Body of pancreas (tissue), 4 donors: ENCODE results near the gene BMP7. TPM values are rescaled to one million over a fixed set of nuclear protein-coding genes. Genes with fewer than 3 reads are reported as not detected.

Experiments used
- ATAC-seq: fragments of 150-250 bp; one replicate; pipeline ENCODE4 v1.9.1; 2016
- DNase-seq, 4 donors: peaks; one replicate each; pipeline ENCODE4 v3.0.0-alpha.2; 2019
- H3K27ac ChIP-seq, 4 donors: fragments of 200-600 bp; sonication (generic); 1 replicate in 3 of 4; 2 replicates in 1 of 4; pipeline versions ENCODE4 v1.5.1 to v1.6.1; 2016 to 2019; ENCODE audit warnings: mild to moderate bottlenecking in 1 of 4, mixed read lengths in 1 of 4, moderate library complexity in 1 of 4
- H3K27me3 ChIP-seq, 2 donors: fragments of 200-600 bp; sonication (generic); one replicate each; pipeline ENCODE4 v1.6.0; 2016; ENCODE audit warnings: mild to moderate bottlenecking in 1 of 2
- H3K36me3 ChIP-seq, 2 donors: fragments of 200-600 bp; sonication (generic); replicated peaks in 1 of 2; 2 replicates each; pipeline ENCODE4 v1.5.1; 2016; ENCODE audit warnings: low read depth in 2 of 2; ENCODE audit not compliant: insufficient read depth in 1 of 2
- H3K4me1 ChIP-seq: fragments of 200-600 bp; sonication (generic); one replicate; pipeline ENCODE4 v1.6.0; 2016
- H3K4me3 ChIP-seq, 2 donors: fragments of 200-600 bp; sonication (generic); 1 replicate in 1 of 2; 2 replicates in 1 of 2; pipeline ENCODE4 v1.5.1; 2016 to 2019
- H3K9me3 ChIP-seq, 3 donors: fragments of 200-600 bp; sonication (generic); 1 replicate in 2 of 3; 2 replicates in 1 of 3; pipeline ENCODE4 v1.5.1; 2016
- POLR2A ChIP-seq, 3 donors: fragments of 450-650 bp; IDR thresholded peaks; one replicate each; pipeline ENCODE4 v1.6.1; 2016; ENCODE audit warnings: antibody characterized with exemption in 3 of 3, mild to moderate bottlenecking in 2 of 3
- WGBS, 2 donors: methylation state at CpG; one replicate each; pipeline ENCODE4 v1.1.5; 2017; 5-methylcytosine and 5-hydroxymethylcytosine counted together
- intact Hi-C: fragments of 100-400 bp; cut with DNase I; formaldehyde crosslinking; loops from one replicate; pipeline ENCODE4 v1.15.1; 2023
- total RNA-seq, 2 donors: library from RNA; depleted of rRNA; stranded (reverse); fragments of >200 nt; gene quantifications; one replicate each; pipeline ENCODE4 v1.1.0, GENCODE V29; 2016
- TF ChIP-seq, protein P1 (sequence below), 7 experiments: fragments of 450-650 bp in 4 of 7; fragments of 200-600 bp in 3 of 7; sonication (generic) in 3 of 7; IDR thresholded peaks; one replicate each; pipeline ENCODE4 v1.5.1; 2016 to 2019; ENCODE audit warnings: antibody characterized with exemption in 7 of 7

Gene BMP7
- total RNA-seq, 2 donors from 2014 or later = 4.2 TPM; not detected in 1

DNA sequence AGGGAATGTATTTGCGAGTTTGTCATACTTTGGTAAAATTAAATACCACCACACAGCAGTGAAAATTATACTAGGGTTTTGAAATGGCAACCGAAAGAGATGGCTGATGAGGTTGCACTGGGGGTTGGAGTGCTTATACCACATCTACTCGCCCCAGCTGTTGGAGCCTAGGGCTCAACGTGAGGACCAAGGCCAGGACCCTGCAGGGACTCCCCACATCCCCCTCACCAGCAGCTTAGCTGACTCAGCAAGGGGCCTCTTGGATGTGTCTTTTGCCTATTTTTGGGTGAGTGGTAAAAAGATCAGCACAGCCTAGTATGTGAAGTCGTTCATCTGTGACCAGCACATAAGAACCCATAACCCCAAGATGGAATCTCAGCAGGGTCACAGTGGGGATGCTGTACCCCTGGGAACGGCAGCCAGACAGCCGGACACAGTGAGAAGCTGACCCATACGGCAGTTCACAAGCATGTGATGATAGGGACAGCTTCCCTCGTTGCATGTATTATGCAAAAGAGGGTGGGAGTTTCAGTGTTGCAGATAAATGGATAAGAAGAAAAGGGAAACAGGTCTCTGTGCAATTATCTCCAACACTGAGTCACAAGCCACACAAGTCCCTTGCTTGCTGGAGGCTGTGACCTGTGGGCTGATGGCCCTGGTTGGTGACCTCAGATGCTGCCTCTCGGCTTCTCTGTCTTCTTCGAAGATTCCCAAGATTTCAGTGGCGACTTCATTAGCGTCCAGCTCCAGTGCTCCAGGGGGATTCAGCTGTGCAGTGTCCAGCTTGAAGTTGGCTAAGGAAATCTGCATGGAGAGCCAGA is 42.2 kb upstream of the BMP7 start:
- ATAC-seq (no peak), DNase-seq (no peak)
- WGBS, 2 donors = 47% methylated on average over 12 to 13 of the region's 13 CpGs
- H3K4me3 ChIP-seq = no peak overlapping the region
- H3K4me1 ChIP-seq = no peaks in the 10 kb centered on the region
- H3K36me3 ChIP-seq = no peaks in the 10 kb centered on the region
- H3K9me3 ChIP-seq = no peaks in the 10 kb centered on the region
- intact Hi-C loops = no loop called here
- no peak overlapping the region for H3K27ac ChIP-seq
- no peaks in the 10 kb centered on the region for H3K27me3 ChIP-seq
- TF ChIP-seq, protein P1, sequence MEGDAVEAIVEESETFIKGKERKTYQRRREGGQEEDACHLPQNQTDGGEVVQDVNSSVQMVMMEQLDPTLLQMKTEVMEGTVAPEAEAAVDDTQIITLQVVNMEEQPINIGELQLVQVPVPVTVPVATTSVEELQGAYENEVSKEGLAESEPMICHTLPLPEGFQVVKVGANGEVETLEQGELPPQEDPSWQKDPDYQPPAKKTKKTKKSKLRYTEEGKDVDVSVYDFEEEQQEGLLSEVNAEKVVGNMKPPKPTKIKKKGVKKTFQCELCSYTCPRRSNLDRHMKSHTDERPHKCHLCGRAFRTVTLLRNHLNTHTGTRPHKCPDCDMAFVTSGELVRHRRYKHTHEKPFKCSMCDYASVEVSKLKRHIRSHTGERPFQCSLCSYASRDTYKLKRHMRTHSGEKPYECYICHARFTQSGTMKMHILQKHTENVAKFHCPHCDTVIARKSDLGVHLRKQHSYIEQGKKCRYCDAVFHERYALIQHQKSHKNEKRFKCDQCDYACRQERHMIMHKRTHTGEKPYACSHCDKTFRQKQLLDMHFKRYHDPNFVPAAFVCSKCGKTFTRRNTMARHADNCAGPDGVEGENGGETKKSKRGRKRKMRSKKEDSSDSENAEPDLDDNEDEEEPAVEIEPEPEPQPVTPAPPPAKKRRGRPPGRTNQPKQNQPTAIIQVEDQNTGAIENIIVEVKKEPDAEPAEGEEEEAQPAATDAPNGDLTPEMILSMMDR (IDR thresholded peaks at IDR 0.05) = no peak
- no peak for TF ChIP-seq POLR2A (IDR thresholded peaks at IDR 0.05)

DNA sequence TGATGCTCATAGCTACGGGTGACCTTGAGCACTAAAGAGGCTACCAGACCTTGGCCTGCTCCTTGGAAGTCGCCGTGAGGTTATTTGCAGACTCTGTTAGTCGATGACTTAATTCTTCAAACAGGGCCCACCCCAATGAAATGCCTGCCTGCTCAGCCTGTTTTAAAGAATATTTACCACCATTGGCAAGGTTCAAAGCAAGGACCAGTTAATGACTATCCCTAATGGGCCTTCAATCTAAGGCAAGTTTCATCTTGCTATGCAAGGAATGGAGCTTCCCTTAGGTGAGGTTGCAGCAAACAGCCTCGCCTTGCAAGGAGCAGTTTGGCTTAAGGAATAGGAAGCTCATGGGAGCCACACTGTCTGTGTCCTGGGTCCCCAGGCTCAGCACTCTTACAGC is 40.3 kb upstream of the BMP7 start:
- DNase-seq (no peak), ATAC-seq (no peak)
- no peaks in the 10 kb centered on the region for H3K9me3 ChIP-seq
- H3K27ac ChIP-seq = no peak overlapping the region
- 47 to 71% methylated on average over 5 of the region's 5 CpGs for WGBS, 2 donors
- H3K4me1 ChIP-seq = no peaks in the 10 kb centered on the region
- TF ChIP-seq POLR2A (IDR thresholded peaks at IDR 0.05) = no peak
- TF ChIP-seq, protein P1 (IDR thresholded peaks at IDR 0.05) = no peak
- no peak overlapping the region for H3K4me3 ChIP-seq
- intact Hi-C loops = no loop called here
- H3K36me3 ChIP-seq = no peaks in the 10 kb centered on the region
- no peaks in the 10 kb centered on the region for H3K27me3 ChIP-seq

DNA sequence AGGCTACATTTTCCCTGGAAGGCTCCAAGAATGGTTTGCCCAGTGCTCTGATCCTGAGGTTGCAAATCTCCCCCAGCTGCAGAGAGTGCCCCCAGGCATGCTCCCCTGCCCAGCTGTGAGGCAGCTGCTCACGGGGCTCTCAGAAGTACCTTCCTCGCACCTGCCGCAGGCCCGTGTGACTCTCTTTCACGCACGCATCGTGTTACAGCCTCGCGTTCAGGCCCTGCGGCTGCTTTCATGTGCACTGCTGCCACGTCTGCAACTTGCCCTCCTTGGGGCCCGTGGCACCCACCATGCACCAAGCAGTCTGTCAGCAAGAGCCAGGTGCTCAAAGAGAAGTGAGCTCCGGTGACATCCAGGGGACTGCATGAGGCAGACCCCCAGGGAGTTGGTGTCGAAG is 34.6 kb upstream of the BMP7 start:
- H3K27ac ChIP-seq = no peak overlapping the region
- no peak overlapping the region for H3K4me3 ChIP-seq
- intact Hi-C loops = no loop called here
- no peaks in the 10 kb centered on the region for H3K36me3 ChIP-seq
- H3K9me3 ChIP-seq = no peaks in the 10 kb centered on the region
- ATAC-seq (no peak), DNase-seq (no peak)
- TF ChIP-seq, protein P1 (IDR thresholded peaks at IDR 0.05) = no peak
- no peak for TF ChIP-seq POLR2A (IDR thresholded peaks at IDR 0.05)
- no peaks in the 10 kb centered on the region for H3K27me3 ChIP-seq
- no peaks in the 10 kb centered on the region for H3K4me1 ChIP-seq
- 53 to 61% methylated on average over 14 of the region's 14 CpGs for WGBS, 2 donors

DNA sequence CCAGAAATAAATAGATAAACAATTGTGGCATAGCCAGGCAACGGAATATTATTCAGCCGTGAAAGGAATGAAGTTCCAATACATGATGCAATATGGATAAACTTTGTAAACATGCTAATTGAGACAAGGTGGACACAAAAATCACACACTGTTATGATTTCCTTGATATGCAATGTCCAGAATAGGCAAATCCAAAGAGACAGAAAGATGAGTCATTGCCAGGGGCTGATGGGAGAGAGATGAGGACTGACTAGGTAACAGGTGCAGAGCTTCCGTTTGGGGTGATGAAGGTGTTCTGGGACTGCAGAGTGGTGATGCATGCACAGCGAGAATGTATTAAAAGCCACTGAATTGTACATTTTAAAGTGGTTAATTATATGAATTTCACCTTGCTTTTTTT is 32.0 kb upstream of the BMP7 start:
- no peak for DNase-seq
- H3K27me3 ChIP-seq = no peaks in the 10 kb centered on the region
- H3K27ac ChIP-seq = no peak overlapping the region
- TF ChIP-seq, protein P1 (IDR thresholded peaks at IDR 0.05) = no peak
- TF ChIP-seq POLR2A (IDR thresholded peaks at IDR 0.05) = no peak
- 71% methylated on average over 4 of the region's 4 CpGs for whole genome bisulfite sequencing, 2 donors
- H3K36me3 ChIP-seq = no peaks in the 10 kb centered on the region
- no peak overlapping the region for H3K4me3 ChIP-seq
- intact Hi-C loops = no loop called here
- ATAC-seq = no peak
- no peaks in the 10 kb centered on the region for H3K4me1 ChIP-seq
- H3K9me3 ChIP-seq = no peaks in the 10 kb centered on the region

DNA sequence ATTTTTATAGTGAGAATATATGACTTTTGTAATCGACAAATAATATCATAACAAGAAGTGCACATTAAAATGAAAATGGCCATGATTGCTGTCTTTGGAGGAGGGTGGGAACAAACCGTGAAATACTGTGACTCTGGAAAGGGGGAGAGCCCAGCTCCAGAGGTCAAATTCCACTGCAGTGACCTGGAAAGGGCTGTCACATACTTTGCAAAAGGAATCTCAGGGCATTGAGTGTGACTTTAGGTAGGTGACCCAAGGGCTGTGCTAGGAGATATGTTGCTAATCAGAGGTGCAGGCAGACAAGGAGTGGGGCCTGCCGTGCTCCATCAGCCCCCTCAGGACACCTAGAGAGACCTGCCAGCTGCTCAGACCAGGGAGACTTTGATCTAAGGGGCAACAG is 28.1 kb upstream of the BMP7 start:
- H3K36me3 ChIP-seq = no peaks in the 10 kb centered on the region
- H3K4me3 ChIP-seq = no peak overlapping the region
- no peaks in the 10 kb centered on the region for H3K9me3 ChIP-seq
- H3K27me3 ChIP-seq = no peaks in the 10 kb centered on the region
- H3K27ac ChIP-seq = no peak overlapping the region
- intact Hi-C loops = no loop called here
- TF ChIP-seq, protein P1 (IDR thresholded peaks at IDR 0.05) = no peak
- TF ChIP-seq POLR2A (IDR thresholded peaks at IDR 0.05) = no peak
- ATAC-seq (no peak), DNase-seq (no peak)
- 35 to 45% methylated on average over 2 to 3 of the region's 3 CpGs for WGBS, 2 donors
- H3K4me1 ChIP-seq = no peaks in the 10 kb centered on the region
